AG04450 (cell line): ENCODE results near the gene SYT8. TPM values are rescaled to one million over a fixed set of nuclear protein-coding genes. Genes with fewer than 3 reads are reported as not detected.

ENCODE experiments used
- CTCF ChIA-PET: fragments of 300-600, 350-600 bp; formaldehyde crosslinking; extraction: SDS; loops from one replicate; lab custom pipeline; 2022; ENCODE audit warnings: antibody characterized with exemption, inconsistent platforms; lab: Charles Lee
- POLR2A ChIA-PET: fragments of 350-600 bp; formaldehyde crosslinking; extraction: SDS; loops from one replicate; lab custom pipeline; 2021; ENCODE audit warnings: antibody characterized with exemption, inconsistent platforms; lab: Yijun Ruan, JAX
- DNase-seq: peaks from one replicate; pipeline ENCODE4 v3.0.0-alpha.2; 2011; ENCODE audit warnings: low read depth, low spot score
- H3K27ac ChIP-seq: one replicate; pipeline ENCODE4 v1.5.1; 2012; ENCODE audit warnings: low read depth, low read length, control low read depth
- H3K27me3 ChIP-seq: one replicate; pipeline ENCODE4 v1.6.0; 2012; ENCODE audit warnings: low read length; ENCODE audit not compliant: control insufficient read depth, insufficient read depth
- H3K4me3 ChIP-seq: 2 replicates; pipeline ENCODE4 v1.5.1; 2011; ENCODE audit warnings: mild to moderate bottlenecking, low read depth, low read length, control low read depth
- H3K9me3 ChIP-seq: 2 replicates; pipeline ENCODE4 v1.5.1; 2012; ENCODE audit warnings: low read length; ENCODE audit not compliant: control insufficient read depth, insufficient read depth
- polyA plus RNA-seq: library from polyadenylated mRNA; depleted of rRNA; stranded (reverse); fragments of >200 nt; gene quantifications from 2 replicates; pipeline ENCODE4 v1.2.3, GENCODE V29; 2011
- TF ChIP-seq, protein P1 (sequence below): IDR thresholded peaks from 2 replicates; pipeline ENCODE4 v1.5.1; 2011; ENCODE audit warnings: low read depth, low read length, control low read depth, inconsistent platforms

The SYT8 gene
- polyA plus RNA-seq, 1 experiment: not detected

DNA sequence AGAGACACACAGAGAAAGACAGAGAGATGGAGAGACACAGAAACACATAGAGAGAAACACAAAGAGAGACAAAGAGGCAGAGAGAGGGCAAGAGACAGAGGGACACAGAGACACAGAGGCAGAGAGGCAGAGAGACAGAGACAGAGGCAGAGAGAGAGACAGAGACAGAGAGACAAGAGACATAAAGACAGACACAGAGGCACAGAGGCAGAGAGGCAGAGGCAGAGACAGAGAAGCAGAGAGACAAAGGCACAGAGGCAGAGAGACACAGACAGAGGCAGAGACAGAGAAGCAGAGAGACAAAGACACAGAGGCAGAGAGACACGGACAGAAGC is 10.3 kb downstream of the SYT8 start:
- Histone ChIP-seq H3K4me3 (no peak overlapping the region), H3K27me3 (peaks cover 19% of the 10 kb centered on the region), H3K9me3 (no peaks in the 10 kb centered on the region; the same call in 1 of the 2 replicates), H3K27ac (no peak overlapping the region)
- no peak for DNase-seq
- CTCF ChIA-PET: no interaction called here
- TF ChIP-seq, protein P1, sequence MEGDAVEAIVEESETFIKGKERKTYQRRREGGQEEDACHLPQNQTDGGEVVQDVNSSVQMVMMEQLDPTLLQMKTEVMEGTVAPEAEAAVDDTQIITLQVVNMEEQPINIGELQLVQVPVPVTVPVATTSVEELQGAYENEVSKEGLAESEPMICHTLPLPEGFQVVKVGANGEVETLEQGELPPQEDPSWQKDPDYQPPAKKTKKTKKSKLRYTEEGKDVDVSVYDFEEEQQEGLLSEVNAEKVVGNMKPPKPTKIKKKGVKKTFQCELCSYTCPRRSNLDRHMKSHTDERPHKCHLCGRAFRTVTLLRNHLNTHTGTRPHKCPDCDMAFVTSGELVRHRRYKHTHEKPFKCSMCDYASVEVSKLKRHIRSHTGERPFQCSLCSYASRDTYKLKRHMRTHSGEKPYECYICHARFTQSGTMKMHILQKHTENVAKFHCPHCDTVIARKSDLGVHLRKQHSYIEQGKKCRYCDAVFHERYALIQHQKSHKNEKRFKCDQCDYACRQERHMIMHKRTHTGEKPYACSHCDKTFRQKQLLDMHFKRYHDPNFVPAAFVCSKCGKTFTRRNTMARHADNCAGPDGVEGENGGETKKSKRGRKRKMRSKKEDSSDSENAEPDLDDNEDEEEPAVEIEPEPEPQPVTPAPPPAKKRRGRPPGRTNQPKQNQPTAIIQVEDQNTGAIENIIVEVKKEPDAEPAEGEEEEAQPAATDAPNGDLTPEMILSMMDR: no peak
- POLR2A ChIA-PET: no interaction called here

DNA sequence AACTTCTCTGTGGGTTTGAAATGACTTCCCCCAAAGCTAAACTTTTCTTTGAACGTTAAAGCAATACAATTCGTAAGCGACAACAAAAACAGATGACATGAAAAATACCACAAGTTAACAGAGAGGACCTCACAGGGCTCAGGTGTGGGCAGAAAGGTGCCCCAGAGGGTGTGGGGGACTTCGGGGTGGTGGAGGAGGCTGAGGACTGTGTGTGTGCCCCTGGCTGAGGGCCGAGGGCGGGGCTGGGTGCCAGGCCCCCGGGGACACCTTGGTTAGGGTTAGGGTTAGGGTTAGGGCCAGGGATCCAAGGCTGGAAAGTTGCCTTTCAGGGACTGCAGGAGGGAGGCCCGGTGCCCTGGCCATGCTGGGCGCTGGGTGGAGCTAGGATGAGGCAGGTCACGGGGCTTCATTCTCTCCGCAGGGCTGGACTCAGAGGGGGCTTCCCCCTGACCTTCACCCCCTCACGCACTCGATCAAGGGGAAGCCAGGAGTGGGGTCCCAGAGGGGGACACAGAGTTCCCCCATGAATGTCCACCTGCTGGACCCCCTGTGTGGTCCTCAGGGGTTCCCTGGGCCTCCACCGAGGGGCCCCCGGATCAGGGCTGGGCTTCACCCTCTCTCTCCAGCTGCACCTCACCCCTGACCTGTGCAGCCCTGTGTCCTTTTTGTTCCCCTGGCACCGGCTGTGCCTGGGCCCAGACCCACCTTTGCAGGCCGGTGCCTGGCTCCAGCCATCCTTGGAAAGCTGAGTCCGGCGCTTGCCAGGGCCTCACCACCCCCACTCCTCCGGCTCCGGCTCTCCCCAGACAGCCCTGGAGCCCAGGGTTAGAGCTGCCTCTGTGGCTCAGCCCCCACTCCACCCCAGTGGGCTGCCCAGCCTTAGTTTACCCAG is 11.0 kb downstream of the SYT8 start:
- Histone ChIP-seq H3K4me3 (no peak overlapping the region), H3K27me3 (peaks cover 22% of the 10 kb centered on the region), H3K9me3 (no peaks in the 10 kb centered on the region; the same call in 1 of the 2 replicates), H3K27ac (no peak overlapping the region)
- POLR2A ChIA-PET: no interaction called here
- no peak for DNase-seq
- CTCF ChIA-PET: interaction anchor here (0.9 kb wide), 1 partner anchor 14 kb away, joined by 6 read pairs; no protein-coding TSS in a partner anchor
- TF ChIP-seq, protein P1: no peak

DNA sequence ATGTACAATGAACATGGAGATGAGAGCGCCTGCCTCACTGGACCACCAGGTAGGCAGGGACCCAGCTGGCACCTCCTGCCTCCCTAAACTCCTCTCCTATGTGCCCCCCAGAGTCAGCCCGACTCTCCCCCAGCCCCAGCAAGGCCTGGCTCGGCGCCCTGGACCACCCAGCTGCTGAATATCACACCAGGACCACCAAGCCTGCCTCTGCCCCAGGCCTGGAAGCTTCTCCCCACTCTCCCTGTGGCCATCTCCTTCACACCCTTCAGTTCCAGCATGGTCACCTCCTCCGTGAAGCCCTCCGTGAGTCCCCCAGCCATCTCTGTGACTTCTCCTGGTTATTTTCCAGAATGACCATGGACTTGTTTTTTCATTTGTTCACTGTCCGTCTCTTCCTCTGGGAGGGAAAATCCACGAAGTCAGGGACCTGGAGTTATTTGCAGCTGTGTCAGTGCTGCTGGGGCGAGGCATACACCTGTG is 11.7 kb downstream of the SYT8 start:
- TF ChIP-seq, protein P1: no peak
- POLR2A ChIA-PET: no interaction called here
- CTCF ChIA-PET: no interaction called here
- peaks cover 24% of the 10 kb centered on the region for H3K27me3 ChIP-seq
- no peak overlapping the region for H3K4me3 ChIP-seq
- no peak for DNase-seq
- no peak overlapping the region for H3K27ac ChIP-seq
- no peaks in the 10 kb centered on the region; the same call in 1 of the 2 replicates for H3K9me3 ChIP-seq

DNA sequence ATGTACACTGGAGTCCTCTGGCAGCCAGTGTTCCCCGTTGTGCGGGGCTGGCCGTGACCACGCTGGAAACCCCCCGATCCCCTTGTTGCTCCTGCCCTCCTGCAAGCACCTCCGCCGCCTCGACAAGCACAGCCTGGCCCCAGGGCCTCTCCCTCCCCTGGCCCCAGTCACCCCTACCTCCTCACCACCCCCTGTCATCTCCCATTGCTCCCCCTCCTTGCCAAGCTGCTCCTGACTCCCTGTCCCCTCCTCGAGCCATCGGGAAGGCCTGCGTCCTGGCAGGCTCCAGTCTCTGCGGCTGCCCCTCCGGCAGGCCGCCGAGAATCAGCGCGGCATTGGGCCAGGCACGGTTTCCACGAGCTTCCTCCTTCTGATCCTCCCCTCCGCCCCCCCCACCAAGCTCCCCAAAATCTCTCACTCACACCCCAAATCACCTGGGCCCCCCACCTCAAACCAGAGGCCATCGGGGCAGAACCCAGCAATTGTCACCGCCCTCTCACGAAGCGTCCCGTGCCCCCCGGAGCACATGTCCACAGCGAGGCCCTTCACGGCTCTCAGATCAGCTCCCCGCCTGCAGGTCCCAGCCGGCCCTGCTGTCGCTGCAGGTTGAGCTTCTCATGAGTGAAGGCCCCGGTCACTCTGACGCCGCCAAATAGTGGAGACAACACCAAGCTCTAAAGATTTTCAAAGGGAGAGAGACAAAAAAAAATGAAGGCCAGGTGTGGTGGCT is 12.4 kb downstream of the SYT8 start:
- ChIA-PET POLR2A (no interaction called here), CTCF (interaction anchor here (0.6 to 1.8 kb wide), 4 partner anchors 14 to 304 kb away, joined by 3 to 4 read pairs (median 4); no protein-coding TSS in a partner anchor)

More for the DNA sequence above, 12.4 kb downstream of the SYT8 start:
- Histone ChIP-seq H3K9me3 (no peaks in the 10 kb centered on the region; the same call in 1 of the 2 replicates), H3K27ac (no peak overlapping the region), H3K27me3 (peaks cover 24% of the 10 kb centered on the region), H3K4me3 (no peak overlapping the region)
- no peak for DNase-seq
- TF ChIP-seq, protein P1: no peak
